ENCODE results near the gene HLA-DRB1.

The HLA-DRB1 gene

DNA sequence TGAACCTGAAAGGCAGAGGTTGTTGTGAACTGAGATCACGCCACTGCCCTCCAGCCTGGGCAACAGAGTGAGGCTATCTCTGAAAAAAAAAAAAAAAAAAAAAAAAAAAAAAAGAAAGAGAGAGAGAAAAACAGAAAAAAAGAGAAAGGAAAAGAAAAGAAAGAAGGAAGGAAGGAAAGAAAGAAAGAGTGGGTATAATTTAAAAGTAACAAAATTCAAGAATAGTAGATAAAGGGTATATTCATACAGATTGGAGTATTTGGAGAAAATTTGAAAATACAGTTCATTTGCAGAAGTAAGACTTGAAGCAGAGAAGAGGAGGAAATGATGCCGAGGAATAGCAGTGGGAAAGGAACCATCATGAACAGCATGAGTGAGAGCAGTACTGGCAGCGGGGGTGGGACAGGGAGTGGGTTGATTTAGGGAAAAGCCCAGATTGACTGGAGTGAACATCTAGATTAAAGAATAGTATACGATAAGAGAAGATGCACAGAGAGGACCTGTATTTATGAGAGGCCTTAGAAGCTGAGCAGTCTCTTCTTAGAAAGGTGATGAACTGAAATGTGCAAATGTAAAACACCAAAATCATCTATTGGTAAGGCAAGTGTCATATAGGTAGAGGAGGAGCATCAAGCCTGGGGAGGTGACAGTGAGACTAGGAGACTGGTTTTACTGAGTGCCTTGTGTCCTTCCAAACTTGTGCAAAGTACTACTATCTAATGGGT lies 17.8 kb upstream of the HLA-DRB1 start:
- Histone ChIP-seq H3K79me2 (ENCODE audit: insufficient read depth, low read length) (no peaks in the 10 kb centered on the region), H3K27ac (ENCODE audit: low read depth, low read length, poor library complexity, severe bottlenecking) (no peak overlapping the region), H4K20me1 (ENCODE audit: insufficient read depth, low read length) (no peaks in the 10 kb centered on the region), H3K4me1 (ENCODE audit: insufficient read depth, low read length, severe bottlenecking) (peaks cover 9% of the 10 kb centered on the region), H3F3A (ENCODE audit: insufficient read depth, low read length) (no peaks in the 10 kb centered on the region), H3K9me2 (ENCODE audit: low read depth, low read length) (no peaks in the 10 kb centered on the region), H3K4me2 (ENCODE audit: low read length) (no peak overlapping the region), H3K4me3 (ENCODE audit: low read depth, low read length, poor library complexity, severe bottlenecking) (no peak overlapping the region), H3K27me3 (ENCODE audit: insufficient read depth, low read length) (no peaks in the 10 kb centered on the region), H3K9ac (ENCODE audit: low read length) (no peak overlapping the region), H2AFZ (ENCODE audit: low read length) (no peak overlapping the region), H3K36me3 (ENCODE audit: insufficient read depth, low read length) (no peaks in the 10 kb centered on the region), H3K9me3 (ENCODE audit: low read length) (no peaks in the 10 kb centered on the region)
- no peak for TF ChIP-seq EZH2 (IDR thresholded peaks at IDR 0.05; ENCODE audit: borderline replicate concordance, low read length)
- TF ChIP-seq, protein P1, sequence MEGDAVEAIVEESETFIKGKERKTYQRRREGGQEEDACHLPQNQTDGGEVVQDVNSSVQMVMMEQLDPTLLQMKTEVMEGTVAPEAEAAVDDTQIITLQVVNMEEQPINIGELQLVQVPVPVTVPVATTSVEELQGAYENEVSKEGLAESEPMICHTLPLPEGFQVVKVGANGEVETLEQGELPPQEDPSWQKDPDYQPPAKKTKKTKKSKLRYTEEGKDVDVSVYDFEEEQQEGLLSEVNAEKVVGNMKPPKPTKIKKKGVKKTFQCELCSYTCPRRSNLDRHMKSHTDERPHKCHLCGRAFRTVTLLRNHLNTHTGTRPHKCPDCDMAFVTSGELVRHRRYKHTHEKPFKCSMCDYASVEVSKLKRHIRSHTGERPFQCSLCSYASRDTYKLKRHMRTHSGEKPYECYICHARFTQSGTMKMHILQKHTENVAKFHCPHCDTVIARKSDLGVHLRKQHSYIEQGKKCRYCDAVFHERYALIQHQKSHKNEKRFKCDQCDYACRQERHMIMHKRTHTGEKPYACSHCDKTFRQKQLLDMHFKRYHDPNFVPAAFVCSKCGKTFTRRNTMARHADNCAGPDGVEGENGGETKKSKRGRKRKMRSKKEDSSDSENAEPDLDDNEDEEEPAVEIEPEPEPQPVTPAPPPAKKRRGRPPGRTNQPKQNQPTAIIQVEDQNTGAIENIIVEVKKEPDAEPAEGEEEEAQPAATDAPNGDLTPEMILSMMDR (IDR thresholded peaks at IDR 0.05; ENCODE audit: low read length): no peak

- Histone ChIP-seq H3K9ac (ENCODE audit: low read length) (no peak overlapping the region), H3K79me2 (ENCODE audit: insufficient read depth, low read length) (no peaks in the 10 kb centered on the region), H3K9me2 (ENCODE audit: low read depth, low read length) (no peaks in the 10 kb centered on the region), H3K27me3 (ENCODE audit: insufficient read depth, low read length) (no peaks in the 10 kb centered on the region), H2AFZ (ENCODE audit: low read length) (no peak overlapping the region), H3K4me1 (ENCODE audit: insufficient read depth, low read length, severe bottlenecking) (peaks cover 9% of the 10 kb centered on the region), H3K27ac (ENCODE audit: low read depth, low read length, poor library complexity, severe bottlenecking) (peak overlapping the region; percentile 51), H3K4me3 (ENCODE audit: low read depth, low read length, poor library complexity, severe bottlenecking) (peak overlapping the region; percentile 38), H4K20me1 (ENCODE audit: insufficient read depth, low read length) (no peaks in the 10 kb centered on the region), H3K9me3 (ENCODE audit: low read length) (no peaks in the 10 kb centered on the region), H3F3A (ENCODE audit: insufficient read depth, low read length) (no peaks in the 10 kb centered on the region), H3K36me3 (ENCODE audit: insufficient read depth, low read length) (no peaks in the 10 kb centered on the region), H3K4me2 (ENCODE audit: low read length) (peak overlapping the region; percentile 44; the same call in 1 of the 2 replicates)
- TF ChIP-seq, protein P1 (IDR thresholded peaks at IDR 0.05; ENCODE audit: low read length): no peak
- TF ChIP-seq EZH2 (IDR thresholded peaks at IDR 0.05; ENCODE audit: borderline replicate concordance, low read length): no peak
These were observed 14.8 kb upstream of the HLA-DRB1 start for GRCh38 chr6:32604434-32604877.

DNA sequence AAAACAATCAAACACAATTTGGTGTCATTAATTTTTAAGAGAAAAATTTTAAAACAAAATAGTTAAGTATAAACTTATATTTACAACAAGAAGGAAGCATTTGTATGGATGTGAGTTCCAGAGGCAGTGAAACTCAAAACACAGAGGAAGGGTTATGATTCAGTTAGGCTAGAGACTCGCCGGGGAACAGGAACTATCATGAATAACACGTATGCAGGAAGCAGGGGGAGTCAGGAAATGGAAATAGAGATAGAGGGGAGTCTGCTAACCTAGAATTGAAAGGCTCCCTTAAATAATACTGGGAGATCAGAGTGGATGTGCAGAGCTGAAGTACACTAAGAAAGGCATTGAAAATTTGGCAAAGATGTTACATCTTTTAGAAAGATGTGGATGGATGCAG lies 14.2 kb upstream of the HLA-DRB1 start:
- TF ChIP-seq, protein P1 (IDR thresholded peaks at IDR 0.05; ENCODE audit: low read length): no peak
- TF ChIP-seq EZH2 (IDR thresholded peaks at IDR 0.05; ENCODE audit: borderline replicate concordance, low read length): no peak
- Histone ChIP-seq H3F3A (ENCODE audit: insufficient read depth, low read length) (no peaks in the 10 kb centered on the region), H3K36me3 (ENCODE audit: insufficient read depth, low read length) (no peaks in the 10 kb centered on the region), H3K4me2 (ENCODE audit: low read length) (peak overlapping the region; percentile 44; the same call in 1 of the 2 replicates), H3K27ac (ENCODE audit: low read depth, low read length, poor library complexity, severe bottlenecking) (peak overlapping the region; percentile 51), H3K4me3 (ENCODE audit: low read depth, low read length, poor library complexity, severe bottlenecking) (peak overlapping the region; percentile 38), H3K9ac (ENCODE audit: low read length) (no peak overlapping the region), H3K9me3 (ENCODE audit: low read length) (no peaks in the 10 kb centered on the region), H3K9me2 (ENCODE audit: low read depth, low read length) (no peaks in the 10 kb centered on the region), H4K20me1 (ENCODE audit: insufficient read depth, low read length) (no peaks in the 10 kb centered on the region), H2AFZ (ENCODE audit: low read length) (no peak overlapping the region), H3K79me2 (ENCODE audit: insufficient read depth, low read length) (no peaks in the 10 kb centered on the region), H3K4me1 (ENCODE audit: insufficient read depth, low read length, severe bottlenecking) (peaks cover 9% of the 10 kb centered on the region), H3K27me3 (ENCODE audit: insufficient read depth, low read length) (no peaks in the 10 kb centered on the region)

Measured in OCI-LY1 (cell line).